OCI-LY7 (cell line): Measurements from ENCODE around the gene RBM42.

Source experiments
- CTCF ChIP-seq: fragments of 200-600 bp; sonication (generic); conservative IDR thresholded peaks from 2 replicates; pipeline ENCODE4 v1.5.1; 2014; ENCODE audit warnings: mild to moderate bottlenecking, antibody characterized with exemption, low read length, moderate library complexity, mixed read lengths
- EZH2phosphoT487 ChIP-seq: fragments of 200-600 bp; sonication (generic); IDR thresholded peaks from 2 replicates; pipeline ENCODE4 v1.6.1; 2018; ENCODE audit warnings: low read depth, borderline replicate concordance, mild to moderate bottlenecking, mixed run types, antibody characterized with exemption, low read length, moderate library complexity, mixed read lengths

- TF ChIP-seq CTCF: no peak
- TF ChIP-seq EZH2phosphoT487: no peak
Observed at GRCh38 chr19:35585848-35586247, 43.0 kb upstream of the RBM42 start, which contains the start of gene PMIS2.
